GM12873 (cell line): ENCODE data around the gene ATF7IP.

Experiments used
- TF ChIP-seq, protein P1 (sequence below): IDR thresholded peaks from 2 replicates; pipeline ENCODE4 v1.5.1; 2012; ENCODE audit warnings: low read depth, mild to moderate bottlenecking, moderate library complexity, low read length, control low read depth; ENCODE audit not compliant: insufficient read depth; ENCODE audit errors: missing control alignments

Gene ATF7IP

DNA sequence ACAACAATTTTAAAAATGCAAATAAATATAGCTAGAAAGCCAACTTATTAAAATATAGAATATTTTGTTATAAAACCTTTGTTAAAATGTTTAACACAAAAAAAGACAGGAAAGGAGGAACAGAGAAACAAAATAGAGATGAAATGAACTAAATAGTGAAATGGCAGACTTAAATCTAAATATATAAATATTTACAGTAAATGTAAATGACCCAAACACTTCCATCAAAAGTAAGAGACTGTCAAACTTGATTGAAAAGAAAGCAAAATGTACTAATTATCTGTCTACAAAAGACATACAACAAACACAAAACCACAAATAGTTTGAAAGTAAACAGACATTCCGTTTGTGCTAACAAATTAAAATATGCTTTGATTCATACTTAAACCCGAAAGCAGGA lies 160.5 kb downstream of the ATF7IP start:
- TF ChIP-seq, protein P1, sequence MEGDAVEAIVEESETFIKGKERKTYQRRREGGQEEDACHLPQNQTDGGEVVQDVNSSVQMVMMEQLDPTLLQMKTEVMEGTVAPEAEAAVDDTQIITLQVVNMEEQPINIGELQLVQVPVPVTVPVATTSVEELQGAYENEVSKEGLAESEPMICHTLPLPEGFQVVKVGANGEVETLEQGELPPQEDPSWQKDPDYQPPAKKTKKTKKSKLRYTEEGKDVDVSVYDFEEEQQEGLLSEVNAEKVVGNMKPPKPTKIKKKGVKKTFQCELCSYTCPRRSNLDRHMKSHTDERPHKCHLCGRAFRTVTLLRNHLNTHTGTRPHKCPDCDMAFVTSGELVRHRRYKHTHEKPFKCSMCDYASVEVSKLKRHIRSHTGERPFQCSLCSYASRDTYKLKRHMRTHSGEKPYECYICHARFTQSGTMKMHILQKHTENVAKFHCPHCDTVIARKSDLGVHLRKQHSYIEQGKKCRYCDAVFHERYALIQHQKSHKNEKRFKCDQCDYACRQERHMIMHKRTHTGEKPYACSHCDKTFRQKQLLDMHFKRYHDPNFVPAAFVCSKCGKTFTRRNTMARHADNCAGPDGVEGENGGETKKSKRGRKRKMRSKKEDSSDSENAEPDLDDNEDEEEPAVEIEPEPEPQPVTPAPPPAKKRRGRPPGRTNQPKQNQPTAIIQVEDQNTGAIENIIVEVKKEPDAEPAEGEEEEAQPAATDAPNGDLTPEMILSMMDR, result no peak

DNA sequence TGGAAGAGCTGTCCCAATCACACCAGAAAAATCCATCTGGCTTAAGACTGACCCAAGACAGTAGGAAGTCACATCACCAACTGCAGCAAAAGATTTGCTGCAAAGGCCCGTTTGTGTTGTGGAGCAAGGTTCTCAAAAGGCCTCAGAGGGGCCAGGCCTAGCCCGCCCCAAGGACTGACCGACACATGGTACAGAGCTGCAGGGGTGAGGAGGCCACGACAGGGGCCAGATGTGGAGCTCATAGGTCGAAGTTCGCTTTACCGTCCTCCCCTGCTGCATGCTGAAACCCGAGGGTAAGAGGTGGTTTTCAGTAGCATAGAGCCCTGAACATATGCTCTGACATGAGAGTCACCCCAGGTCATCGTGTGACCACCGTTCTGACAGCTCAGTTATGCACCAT lies 166.7 kb downstream of the ATF7IP start:
- TF ChIP-seq, protein P1, result no peak

DNA sequence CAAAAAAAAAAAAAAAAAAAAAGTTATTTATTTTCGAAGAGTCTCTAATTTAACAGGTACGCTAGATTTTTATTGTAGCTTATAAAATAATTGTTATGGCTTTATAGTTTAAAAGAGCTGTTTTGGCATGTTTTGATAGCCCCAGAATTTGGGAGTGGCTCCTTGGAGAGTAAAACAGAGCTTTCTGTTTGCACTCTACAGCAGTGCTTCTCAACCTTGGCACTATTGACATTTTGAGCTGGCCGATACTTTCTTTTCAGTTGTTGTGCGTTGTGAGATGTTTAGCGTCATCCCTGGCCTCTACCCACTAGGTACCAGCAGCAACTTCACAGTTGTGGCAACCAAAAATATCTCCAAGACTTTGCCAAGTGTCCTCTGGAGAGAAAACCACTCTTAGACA lies 171.6 kb downstream of the ATF7IP start:
- TF ChIP-seq, protein P1, result no peak

DNA sequence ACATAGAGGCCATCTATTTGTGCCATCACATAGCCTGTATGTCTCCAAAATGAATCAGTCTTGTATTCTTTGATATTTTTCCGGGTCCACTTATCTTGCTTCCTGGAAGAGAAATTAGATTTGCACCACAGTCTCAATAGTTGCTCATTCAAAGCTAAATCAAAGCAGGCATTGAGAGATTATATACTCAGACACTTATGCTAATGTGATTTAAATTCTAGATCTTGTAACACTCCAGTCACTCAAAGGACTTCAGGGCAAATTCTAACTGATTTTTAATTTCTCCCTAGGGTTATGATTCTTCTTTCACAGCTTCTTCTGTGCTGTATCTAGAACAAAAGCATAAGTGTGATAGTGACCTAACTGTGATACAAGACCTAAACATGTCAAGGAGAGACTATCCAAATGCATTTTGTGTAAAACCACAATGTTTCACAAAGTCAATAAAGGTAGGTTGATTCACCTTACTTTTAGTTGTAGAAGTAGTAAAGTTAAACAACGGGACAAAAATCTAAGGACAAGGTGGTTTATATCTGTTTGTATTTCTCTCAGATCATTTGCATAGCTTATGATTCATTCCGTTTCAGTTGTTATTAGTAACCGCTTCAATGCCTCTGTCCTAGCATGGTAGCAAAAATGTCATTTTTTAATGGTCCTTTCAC lies 175.4 kb downstream of the ATF7IP start:
- TF ChIP-seq, protein P1, result no peak

DNA sequence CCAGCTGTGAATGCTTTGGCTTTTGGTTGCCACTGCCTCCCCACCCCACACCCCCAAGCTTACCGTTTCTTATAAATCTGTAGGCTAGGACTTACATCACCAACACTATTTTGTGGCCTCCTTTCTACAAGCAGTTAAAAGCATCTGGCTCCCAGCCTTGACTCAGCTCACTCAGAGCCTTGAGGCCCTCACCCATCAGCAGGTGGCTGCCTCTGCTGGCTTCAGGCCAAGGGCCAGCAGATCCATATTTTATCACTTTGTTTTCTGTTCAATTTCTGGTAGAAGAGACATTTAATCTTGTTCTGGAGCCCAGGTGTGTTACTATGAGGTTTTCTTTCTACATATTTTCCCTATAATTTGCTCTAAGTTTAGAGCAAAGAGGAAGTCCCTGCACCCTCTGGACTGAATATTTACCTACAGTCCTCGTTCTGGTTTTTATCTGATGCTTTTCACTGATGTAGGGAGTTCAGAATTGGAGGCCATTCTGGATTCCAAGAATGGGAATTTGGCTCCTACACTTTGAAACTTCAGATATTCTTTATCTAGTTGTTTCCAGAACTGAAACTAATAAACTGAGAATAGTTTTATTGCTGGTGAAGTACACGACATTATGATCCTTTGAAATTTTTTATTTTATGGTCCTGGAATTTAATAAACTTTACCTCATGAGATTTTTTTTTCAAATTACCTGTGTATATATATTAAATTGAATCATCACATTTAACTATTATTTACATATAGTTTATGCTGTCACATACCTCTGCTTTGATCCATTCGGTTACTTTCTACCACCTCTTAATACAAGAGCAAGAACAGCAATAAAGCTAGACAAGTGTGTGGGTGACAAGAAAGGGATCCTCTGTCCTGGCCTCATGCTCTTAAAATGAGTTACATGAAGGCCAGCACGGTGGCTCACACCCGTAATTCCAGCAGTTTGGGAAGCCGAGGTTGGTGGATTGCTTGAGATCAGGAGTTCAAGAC lies 180.0 kb downstream of the ATF7IP start:
- TF ChIP-seq, protein P1, result no peak

DNA sequence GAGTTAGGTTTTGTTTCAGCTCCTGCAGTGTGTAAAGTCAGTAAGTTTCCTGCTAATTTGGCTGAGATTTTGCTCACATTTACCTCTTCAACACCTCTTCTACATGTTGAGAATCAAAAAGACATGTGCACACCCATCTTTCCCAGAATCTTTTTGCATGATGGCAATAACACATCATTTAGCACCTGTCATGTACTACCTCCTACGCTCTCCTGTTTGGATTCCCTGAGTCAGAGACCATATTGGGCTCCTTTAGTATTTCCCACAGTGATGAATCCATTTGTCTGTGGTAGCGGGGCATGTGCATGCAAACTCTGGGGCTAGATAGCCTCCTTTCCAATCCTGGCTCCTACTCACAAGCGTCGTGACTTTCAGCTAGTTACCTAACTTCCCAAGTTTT lies 182.1 kb downstream of the ATF7IP start:
- TF ChIP-seq, protein P1, result no peak

DNA sequence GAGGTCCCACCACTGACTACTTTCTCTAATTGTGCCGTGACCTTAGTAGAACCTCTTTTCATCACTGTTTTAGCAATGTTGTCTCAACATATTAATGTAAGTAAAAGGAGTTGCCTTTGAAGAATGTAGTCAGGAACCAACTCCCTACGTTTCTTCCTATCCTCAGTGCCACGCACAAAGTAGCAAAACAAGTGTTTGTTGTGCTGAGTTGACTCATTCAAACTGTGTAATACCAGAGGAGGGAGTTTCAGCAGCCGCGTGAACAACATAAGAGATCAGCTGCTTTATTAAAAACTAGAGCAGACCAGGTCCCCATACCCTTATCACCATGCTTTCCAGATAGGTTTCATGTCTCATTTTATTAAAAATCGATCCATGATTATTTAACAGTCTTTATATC lies 183.1 kb downstream of the ATF7IP start:
- TF ChIP-seq, protein P1, result no peak
